ENCODE measurements around the gene SSR2.

DNA sequence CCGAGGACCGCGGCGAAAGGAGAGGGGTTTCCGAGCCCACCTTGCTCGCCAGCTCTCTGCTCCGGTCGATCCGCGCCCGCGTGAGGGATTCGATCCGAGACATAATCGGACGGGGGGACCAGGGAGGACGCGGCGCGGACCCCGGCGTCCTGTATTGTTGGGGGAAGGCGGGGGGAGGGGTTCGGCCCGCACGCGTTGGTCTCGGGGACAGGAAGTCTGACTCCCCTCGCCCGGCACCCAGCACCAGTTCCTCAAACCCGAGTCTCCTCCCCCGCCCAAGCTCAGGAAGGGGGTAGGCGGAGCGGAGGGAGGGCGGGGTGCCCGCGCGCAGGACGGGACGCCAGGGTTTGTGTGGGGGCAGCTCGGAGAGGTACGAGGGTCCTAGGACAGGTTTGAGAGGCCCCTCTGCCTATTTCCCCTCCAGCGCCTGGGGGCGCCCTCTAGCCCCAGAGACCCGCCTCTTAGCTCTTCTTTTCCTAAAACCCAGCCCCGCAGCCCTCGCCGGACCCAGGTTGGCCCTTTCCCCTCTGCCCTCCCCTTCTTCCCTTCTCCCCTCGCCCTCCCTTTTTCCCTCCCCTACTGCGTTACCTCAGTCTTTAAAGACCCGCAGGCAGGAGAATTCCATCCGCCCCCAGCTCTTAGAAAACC is 42.3 kb downstream of the SSR2 start, which contains the start of gene ARHGEF2:
- TF ChIP-seq, protein P1, sequence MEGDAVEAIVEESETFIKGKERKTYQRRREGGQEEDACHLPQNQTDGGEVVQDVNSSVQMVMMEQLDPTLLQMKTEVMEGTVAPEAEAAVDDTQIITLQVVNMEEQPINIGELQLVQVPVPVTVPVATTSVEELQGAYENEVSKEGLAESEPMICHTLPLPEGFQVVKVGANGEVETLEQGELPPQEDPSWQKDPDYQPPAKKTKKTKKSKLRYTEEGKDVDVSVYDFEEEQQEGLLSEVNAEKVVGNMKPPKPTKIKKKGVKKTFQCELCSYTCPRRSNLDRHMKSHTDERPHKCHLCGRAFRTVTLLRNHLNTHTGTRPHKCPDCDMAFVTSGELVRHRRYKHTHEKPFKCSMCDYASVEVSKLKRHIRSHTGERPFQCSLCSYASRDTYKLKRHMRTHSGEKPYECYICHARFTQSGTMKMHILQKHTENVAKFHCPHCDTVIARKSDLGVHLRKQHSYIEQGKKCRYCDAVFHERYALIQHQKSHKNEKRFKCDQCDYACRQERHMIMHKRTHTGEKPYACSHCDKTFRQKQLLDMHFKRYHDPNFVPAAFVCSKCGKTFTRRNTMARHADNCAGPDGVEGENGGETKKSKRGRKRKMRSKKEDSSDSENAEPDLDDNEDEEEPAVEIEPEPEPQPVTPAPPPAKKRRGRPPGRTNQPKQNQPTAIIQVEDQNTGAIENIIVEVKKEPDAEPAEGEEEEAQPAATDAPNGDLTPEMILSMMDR (IDR thresholded peaks at IDR 0.05) = peak in 4 of 5 experiments; percentile 15 to 25 (median 18)
- TF ChIP-seq EP300 (IDR thresholded peaks at IDR 0.05) = peak in 1 of 2 donors; percentile 62
